ENCODE measurements around the gene PRKD2. TPM values are rescaled to one million over a fixed set of nuclear protein-coding genes. Genes with fewer than 3 reads are reported as not detected.
"Not testable (repeated sequence)": the region's sequence is repeated elsewhere in the genome, so short reads cannot be mapped to it uniquely, and the experiment has no call there.

Gene PRKD2
- total RNA-seq, 1 donor from 2014 or later, result 14.9 TPM

GRCh38 chr19:46713781-46714443, 3.0 kb downstream of the PRKD2 start:
- H3K27me3 Mint-ChIP-seq (ENCODE audit: insufficient read depth, low read depth), result peaks cover 2% of the 10 kb centered on the region

GRCh38 chr19:46712768-46713338, 4.1 kb downstream of the PRKD2 start:
- not testable (repeated sequence) for H3K4me3 ChIP-seq; H2AFZ ChIP-seq (replicated peaks); H3K27me3 Mint-ChIP-seq (ENCODE audit: insufficient read depth, low read depth); DNase-seq (ENCODE audit: low spot score); H3K27me3 ChIP-seq; H3K36me3 ChIP-seq; H3K4me2 ChIP-seq; H3K36me3 Mint-ChIP-seq; H3K27ac ChIP-seq; H3K9me3 ChIP-seq (ENCODE audit: low read depth); H3K27ac Mint-ChIP-seq; H3K9ac ChIP-seq; H3K9me3 Mint-ChIP-seq
- H3K4me1 ChIP-seq, result peaks cover 12% of the 10 kb centered on the region
- peak overlapping the region; percentile 85 for H3K4me3 Mint-ChIP-seq
- H3K4me1 Mint-ChIP-seq, result peaks cover 18% of the 10 kb centered on the region
- H3K79me2 ChIP-seq (ENCODE audit: low read depth), result peaks cover 49% of the 10 kb centered on the region
- H3F3A ChIP-seq (ENCODE audit: low read depth), result peaks cover 11% of the 10 kb centered on the region
- peaks cover 47% of the 10 kb centered on the region for H4K20me1 ChIP-seq (ENCODE audit: low read depth)

More at GRCh38 chr19:46713781-46714443, 3.0 kb downstream of the PRKD2 start:
- Histone ChIP-seq H3F3A (ENCODE audit: low read depth) (peaks cover 21% of the 10 kb centered on the region), H3K4me1 (peaks cover 12% of the 10 kb centered on the region), H2AFZ (replicated peaks) (no peak overlapping the region), H3K9me3 (ENCODE audit: low read depth) (no peaks in the 10 kb centered on the region), H3K79me2 (ENCODE audit: low read depth) (peaks cover 49% of the 10 kb centered on the region), H3K36me3 (peaks cover 3% of the 10 kb centered on the region), H3K4me2 (peak overlapping the region; percentile 97), H4K20me1 (ENCODE audit: low read depth) (peaks cover 56% of the 10 kb centered on the region), H3K27ac (peak overlapping the region; percentile 74), H3K4me3 (peak overlapping the region; percentile 99), H3K9ac (peak overlapping the region; percentile 59), H3K27me3 (no peaks in the 10 kb centered on the region)
- Mint-ChIP-seq H3K27ac (no peak overlapping the region), H3K4me1 (peaks cover 22% of the 10 kb centered on the region), H3K36me3 (peaks cover 4% of the 10 kb centered on the region), H3K4me3 (peak overlapping the region; percentile 85), H3K9me3 (no peaks in the 10 kb centered on the region)
- DNase-seq (ENCODE audit: low spot score), result peak; percentile 72
- TF ChIP-seq EZH2 (IDR thresholded peaks at IDR 0.05), result no peak
- no peak for TF ChIP-seq EZH2phosphoT487 (IDR thresholded peaks at IDR 0.05)
- TF ChIP-seq CTCF (IDR thresholded peaks at IDR 0.05), result no peak

- DNase-seq (ENCODE audit: low spot score), result peak; percentile 46
- no peaks in the 10 kb centered on the region for H3F3A ChIP-seq (ENCODE audit: low read depth)
- H3K36me3 ChIP-seq, result peaks cover 3% of the 10 kb centered on the region
- no peaks in the 10 kb centered on the region for H3K9me3 Mint-ChIP-seq
- TF ChIP-seq CTCF (IDR thresholded peaks at IDR 0.05), result no peak
- no peak for TF ChIP-seq EZH2phosphoT487 (IDR thresholded peaks at IDR 0.05)
- TF ChIP-seq EZH2 (IDR thresholded peaks at IDR 0.05), result no peak
- H4K20me1 ChIP-seq (ENCODE audit: low read depth), result peaks cover 39% of the 10 kb centered on the region
- no peak overlapping the region for H3K4me2 ChIP-seq
- no peak overlapping the region for H3K27ac Mint-ChIP-seq
- H3K27me3 Mint-ChIP-seq (ENCODE audit: insufficient read depth, low read depth), result peaks cover 10% of the 10 kb centered on the region
- H3K4me1 ChIP-seq, result peaks cover 12% of the 10 kb centered on the region
- no peaks in the 10 kb centered on the region for H3K9me3 ChIP-seq (ENCODE audit: low read depth)
- H3K27ac ChIP-seq, result no peak overlapping the region
- no peak overlapping the region for H3K4me3 Mint-ChIP-seq
- peaks cover 38% of the 10 kb centered on the region for H3K79me2 ChIP-seq (ENCODE audit: low read depth)
- peaks cover 15% of the 10 kb centered on the region for H3K36me3 Mint-ChIP-seq
- no peak overlapping the region for H2AFZ ChIP-seq (replicated peaks)
- H3K4me3 ChIP-seq, result no peak overlapping the region
- peaks cover 15% of the 10 kb centered on the region for H3K4me1 Mint-ChIP-seq
- H3K27me3 ChIP-seq, result no peaks in the 10 kb centered on the region
- no peak overlapping the region for H3K9ac ChIP-seq
Observed at GRCh38 chr19:46710687-46711086, 6.2 kb downstream of the PRKD2 start.
